Measurements from ENCODE around the gene CENPO. TPM values are rescaled to one million over a fixed set of nuclear protein-coding genes. Genes with fewer than 3 reads are reported as not detected.
A peak's percentile ranks its signal among the peaks of the same experiment; 100 is the strongest.

CENPO gene
- total RNA-seq, 1 experiment from 2014 or later: 27.9 TPM

DNA sequence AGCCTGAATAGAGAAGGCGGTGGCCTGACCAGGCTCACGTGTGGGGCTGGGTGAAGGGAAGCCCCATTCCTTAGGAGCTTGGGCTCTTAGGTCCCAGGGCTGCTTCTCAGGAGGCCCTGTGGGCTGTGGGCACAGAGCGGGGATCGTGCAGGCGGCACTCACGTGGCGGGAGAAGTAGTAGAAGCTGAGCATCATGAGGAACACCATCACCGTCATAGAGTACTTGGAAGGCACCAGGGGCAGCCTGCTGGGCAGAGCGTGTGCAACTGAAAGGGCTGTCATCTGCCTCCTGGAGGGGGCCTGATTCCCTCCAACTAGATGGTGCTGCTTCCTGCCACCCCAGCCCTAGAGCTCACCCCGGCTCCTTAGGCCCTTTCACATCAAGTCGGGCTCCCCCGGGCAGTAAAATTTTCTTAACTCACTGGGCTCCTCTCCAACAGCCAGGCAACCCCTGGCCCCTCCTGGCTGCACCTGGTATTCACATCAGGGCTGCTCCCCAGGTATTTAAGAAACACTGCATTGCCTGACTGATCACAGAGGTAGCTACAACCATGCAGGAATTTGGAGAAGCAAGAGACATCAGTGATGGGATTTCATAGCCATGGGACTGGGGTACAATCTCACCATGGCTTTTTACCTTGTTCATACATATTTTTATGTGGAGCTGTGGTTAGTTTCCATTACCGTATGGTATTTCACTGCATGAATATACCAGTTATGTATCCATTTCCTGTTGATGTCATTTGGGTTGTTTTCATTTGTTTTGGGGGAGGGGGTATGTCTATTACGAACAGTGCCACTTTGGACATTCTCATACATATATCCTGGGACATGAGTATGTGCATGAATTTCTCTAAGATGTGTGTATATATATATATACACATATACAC, 32.9 kb downstream of the CENPO start:
- H3K79me2 ChIP-seq (ENCODE audit: insufficient read depth, low read length): no peaks in the 10 kb centered on the region
- peaks cover 5 to 27% of the 10 kb centered on the region in 2 experiments; a peak in 2 of 4 replicates for H3K36me3 ChIP-seq (ENCODE audit: control insufficient read depth in 1 of 2, insufficient read depth in 2 of 2, low read length in 2 of 2)
- ChIA-PET POLR2A (no interaction called here), CTCF (interaction anchor here (0.8 to 3.9 kb wide), 3 partner anchors 339 to 416 kb away, joined by 3 to 54 read pairs (median 38); no protein-coding TSS in a partner anchor), RAD21 (ENCODE audit: low non-redundant PET in 1 of 2, low total read pairs in 2 of 2, uncharacterized antibody in 2 of 2, unreplicated experiment in 2 of 2) (no interaction called here)
- ATAC-seq (no peak), DNase-seq (ENCODE audit: low read depth, low spot score) (no peak)
- no peaks in the 10 kb centered on the region for H3K27me3 ChIP-seq (ENCODE audit: insufficient read depth, low read length)
- no peak overlapping the region for H3K4me2 ChIP-seq (ENCODE audit: low read length)
- intact Hi-C loops (cut with micrococcal nuclease): loop anchor here (5.0 kb wide), 1 partner anchor 371 kb away; no protein-coding TSS in a partner anchor
- H2AFZ ChIP-seq (ENCODE audit: low read depth, low read length, poor library complexity, severe bottlenecking): no peak overlapping the region
- BruUV-seq (replicated peaks): no TSS peak
- H3K4me1 ChIP-seq (ENCODE audit: control insufficient read depth in 1 of 2, insufficient read depth in 2 of 2, low read length in 2 of 2): no peaks in the 10 kb centered on the region
- no peak overlapping the region for H3K4me3 ChIP-seq (replicated peaks in 1 of 2; ENCODE audit: low read depth in 1 of 2, low read length in 2 of 2)
- H3K9ac ChIP-seq (ENCODE audit: low read length): no peak overlapping the region
- no peaks in the 10 kb centered on the region for H4K20me1 ChIP-seq (ENCODE audit: insufficient read depth)
- no peaks in the 10 kb centered on the region for H3K9me2 ChIP-seq (ENCODE audit: insufficient read depth)
- no peaks in the 10 kb centered on the region for H3K9me3 ChIP-seq (ENCODE audit: control insufficient read depth in 1 of 2, insufficient read depth in 1 of 2, low read depth in 1 of 2, low read length in 2 of 2)
- H3K27ac ChIP-seq (ENCODE audit: low read depth, low read length): 0 out of 2 replicates have a peak overlapping the region, but pooled peaks have one; percentile 17
- TF ChIP-seq, protein P1, sequence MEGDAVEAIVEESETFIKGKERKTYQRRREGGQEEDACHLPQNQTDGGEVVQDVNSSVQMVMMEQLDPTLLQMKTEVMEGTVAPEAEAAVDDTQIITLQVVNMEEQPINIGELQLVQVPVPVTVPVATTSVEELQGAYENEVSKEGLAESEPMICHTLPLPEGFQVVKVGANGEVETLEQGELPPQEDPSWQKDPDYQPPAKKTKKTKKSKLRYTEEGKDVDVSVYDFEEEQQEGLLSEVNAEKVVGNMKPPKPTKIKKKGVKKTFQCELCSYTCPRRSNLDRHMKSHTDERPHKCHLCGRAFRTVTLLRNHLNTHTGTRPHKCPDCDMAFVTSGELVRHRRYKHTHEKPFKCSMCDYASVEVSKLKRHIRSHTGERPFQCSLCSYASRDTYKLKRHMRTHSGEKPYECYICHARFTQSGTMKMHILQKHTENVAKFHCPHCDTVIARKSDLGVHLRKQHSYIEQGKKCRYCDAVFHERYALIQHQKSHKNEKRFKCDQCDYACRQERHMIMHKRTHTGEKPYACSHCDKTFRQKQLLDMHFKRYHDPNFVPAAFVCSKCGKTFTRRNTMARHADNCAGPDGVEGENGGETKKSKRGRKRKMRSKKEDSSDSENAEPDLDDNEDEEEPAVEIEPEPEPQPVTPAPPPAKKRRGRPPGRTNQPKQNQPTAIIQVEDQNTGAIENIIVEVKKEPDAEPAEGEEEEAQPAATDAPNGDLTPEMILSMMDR (IDR thresholded peaks at IDR 0.05 in 2 of 3, conservative IDR thresholded peaks at IDR 0.05 in 1 of 3; ENCODE audit: borderline replicate concordance in 1 of 3, insufficient read depth in 1 of 3, low read depth in 2 of 3, low read length in 2 of 3): no peak
- TF ChIP-seq MAX (IDR thresholded peaks at IDR 0.05) (no peak), POLR2AphosphoS5 (IDR thresholded peaks at IDR 0.05; ENCODE audit: low read depth, low read length) (no peak), ZBTB33 (IDR thresholded peaks at IDR 0.05; ENCODE audit: extremely low read depth, insufficient replicate concordance, low read length) (no peak), YY1 (IDR thresholded peaks at IDR 0.05; ENCODE audit: extremely low read depth, insufficient replicate concordance, low read depth, low read length) (no peak), SIN3A (IDR thresholded peaks at IDR 0.05; ENCODE audit: low read depth) (no peak), CEBPB (IDR thresholded peaks at IDR 0.05; ENCODE audit: low read depth) (no peak), SRF (IDR thresholded peaks at IDR 0.05; ENCODE audit: low read depth) (no peak), ZNF274 (IDR thresholded peaks at IDR 0.05; ENCODE audit: low read depth, low read length) (no peak), EGR1 (IDR thresholded peaks at IDR 0.05; ENCODE audit: low read depth) (no peak), ELF1 (IDR thresholded peaks at IDR 0.05; ENCODE audit: borderline replicate concordance, low read depth) (no peak), RAD21 (IDR thresholded peaks at IDR 0.05; ENCODE audit: low read depth) (no peak), SP1 (IDR thresholded peaks at IDR 0.05; ENCODE audit: low read depth) (no peak), CBX3 (IDR thresholded peaks at IDR 0.05; ENCODE audit: low read depth) (no peak), POLR2A (IDR thresholded peaks at IDR 0.05; ENCODE audit: borderline replicate concordance, extremely low read depth, insufficient read depth, insufficient read length) (no peak), ZFX (IDR thresholded peaks at IDR 0.05) (no peak), EZH2phosphoT487 (IDR thresholded peaks at IDR 0.05; ENCODE audit: borderline replicate concordance) (no peak)
- TF ChIP-seq, protein P2, sequence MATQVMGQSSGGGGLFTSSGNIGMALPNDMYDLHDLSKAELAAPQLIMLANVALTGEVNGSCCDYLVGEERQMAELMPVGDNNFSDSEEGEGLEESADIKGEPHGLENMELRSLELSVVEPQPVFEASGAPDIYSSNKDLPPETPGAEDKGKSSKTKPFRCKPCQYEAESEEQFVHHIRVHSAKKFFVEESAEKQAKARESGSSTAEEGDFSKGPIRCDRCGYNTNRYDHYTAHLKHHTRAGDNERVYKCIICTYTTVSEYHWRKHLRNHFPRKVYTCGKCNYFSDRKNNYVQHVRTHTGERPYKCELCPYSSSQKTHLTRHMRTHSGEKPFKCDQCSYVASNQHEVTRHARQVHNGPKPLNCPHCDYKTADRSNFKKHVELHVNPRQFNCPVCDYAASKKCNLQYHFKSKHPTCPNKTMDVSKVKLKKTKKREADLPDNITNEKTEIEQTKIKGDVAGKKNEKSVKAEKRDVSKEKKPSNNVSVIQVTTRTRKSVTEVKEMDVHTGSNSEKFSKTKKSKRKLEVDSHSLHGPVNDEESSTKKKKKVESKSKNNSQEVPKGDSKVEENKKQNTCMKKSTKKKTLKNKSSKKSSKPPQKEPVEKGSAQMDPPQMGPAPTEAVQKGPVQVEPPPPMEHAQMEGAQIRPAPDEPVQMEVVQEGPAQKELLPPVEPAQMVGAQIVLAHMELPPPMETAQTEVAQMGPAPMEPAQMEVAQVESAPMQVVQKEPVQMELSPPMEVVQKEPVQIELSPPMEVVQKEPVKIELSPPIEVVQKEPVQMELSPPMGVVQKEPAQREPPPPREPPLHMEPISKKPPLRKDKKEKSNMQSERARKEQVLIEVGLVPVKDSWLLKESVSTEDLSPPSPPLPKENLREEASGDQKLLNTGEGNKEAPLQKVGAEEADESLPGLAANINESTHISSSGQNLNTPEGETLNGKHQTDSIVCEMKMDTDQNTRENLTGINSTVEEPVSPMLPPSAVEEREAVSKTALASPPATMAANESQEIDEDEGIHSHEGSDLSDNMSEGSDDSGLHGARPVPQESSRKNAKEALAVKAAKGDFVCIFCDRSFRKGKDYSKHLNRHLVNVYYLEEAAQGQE (IDR thresholded peaks at IDR 0.05; ENCODE audit: low read depth): no peak
- TF ChIP-seq, protein P3, sequence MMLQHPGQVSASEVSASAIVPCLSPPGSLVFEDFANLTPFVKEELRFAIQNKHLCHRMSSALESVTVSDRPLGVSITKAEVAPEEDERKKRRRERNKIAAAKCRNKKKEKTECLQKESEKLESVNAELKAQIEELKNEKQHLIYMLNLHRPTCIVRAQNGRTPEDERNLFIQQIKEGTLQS (IDR thresholded peaks at IDR 0.05): no peak
